Brain pericyte (primary cell): ENCODE data around the gene SORCS2.

Experiments used
- DNase-seq: peaks from one replicate; pipeline ENCODE4 v3.0.0-alpha.2; 2012; ENCODE audit warnings: low read depth, low spot score

Gene SORCS2

DNA sequence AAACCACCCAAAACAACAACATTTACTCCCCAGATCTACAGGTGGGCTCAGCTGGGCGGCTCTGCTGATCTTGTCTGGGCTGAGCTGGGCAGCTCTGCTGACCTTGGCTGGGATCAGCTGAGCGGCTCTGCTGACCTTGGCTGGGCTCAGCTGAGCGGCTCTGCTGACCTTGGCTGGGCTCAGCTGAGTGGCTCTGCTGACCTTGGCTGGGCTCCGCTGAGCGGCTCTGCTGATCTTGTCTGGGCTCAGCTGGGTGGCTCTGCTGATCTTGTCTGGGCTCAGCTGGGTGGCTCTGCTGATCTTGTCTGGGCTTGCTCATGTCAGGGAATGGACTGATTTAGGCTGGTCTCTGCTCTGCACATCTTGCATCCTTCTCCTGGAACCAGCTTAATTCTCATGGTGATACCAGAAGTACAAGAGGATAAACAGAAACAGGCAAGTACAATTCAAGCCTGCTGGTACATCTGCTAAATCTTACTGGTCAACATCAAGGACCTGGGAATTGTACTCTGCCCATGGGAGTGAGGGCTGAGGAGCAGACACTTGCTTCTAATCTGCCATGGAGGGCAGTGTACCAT lies 490.9 kb downstream of the SORCS2 start:
- no peak for DNase-seq

DNA sequence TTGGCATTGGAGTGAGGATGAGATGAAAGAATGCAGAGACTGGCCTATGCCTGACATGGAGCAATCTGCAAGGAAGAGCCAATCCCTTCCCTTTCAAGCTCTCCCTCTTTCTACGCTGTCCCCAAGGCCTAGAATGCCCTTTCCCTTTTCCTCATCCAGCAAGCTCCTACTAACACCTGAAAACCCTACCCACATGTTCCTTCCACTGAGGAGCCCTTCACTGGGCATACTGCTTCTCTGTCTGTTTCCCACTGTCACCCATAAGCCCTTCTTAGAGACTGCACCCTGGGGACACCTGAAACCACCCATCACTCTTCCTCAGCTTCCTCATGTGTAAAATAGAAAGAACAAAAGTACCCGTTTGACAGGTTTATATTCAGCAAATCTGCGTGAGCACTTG lies 492.0 kb downstream of the SORCS2 start:
- no peak for DNase-seq

DNA sequence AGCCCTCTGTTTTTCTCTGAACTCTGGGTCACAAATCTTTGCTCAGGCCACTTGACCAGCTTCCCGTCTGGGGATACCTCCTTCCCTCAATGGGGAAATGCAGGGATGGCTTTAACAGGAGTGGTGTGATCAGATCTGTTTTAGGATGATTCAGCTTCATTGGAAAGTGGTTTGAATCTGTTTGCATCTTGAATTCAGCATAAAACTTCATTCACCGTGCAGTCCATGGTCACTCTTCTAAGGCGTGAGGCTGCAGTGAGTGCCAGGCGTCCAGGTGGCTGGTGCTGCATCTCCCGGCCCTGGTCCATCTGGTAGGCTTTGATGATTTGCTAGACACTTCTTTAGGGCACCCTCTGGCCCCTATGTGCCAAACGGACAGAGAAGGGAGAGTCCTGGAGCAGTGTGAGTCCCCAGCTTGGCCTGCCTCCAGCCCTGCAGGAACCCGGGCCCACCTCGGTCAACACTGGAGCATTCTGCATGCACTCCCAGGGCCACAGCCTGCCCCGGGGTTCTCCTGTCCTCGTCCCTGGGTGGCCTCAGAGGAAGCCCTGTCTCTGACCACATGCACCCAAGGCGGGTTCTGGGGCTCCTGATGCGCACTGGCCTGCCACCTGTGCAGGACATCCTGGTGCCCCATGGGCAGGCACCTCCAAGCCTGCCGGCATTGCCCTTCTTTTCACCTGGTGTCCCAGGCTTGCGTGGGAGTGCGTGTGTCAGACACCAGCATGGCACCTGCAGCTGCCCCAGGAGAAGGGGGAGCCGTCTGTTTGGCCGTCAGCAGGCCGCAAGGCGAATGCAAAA lies 493.9 kb downstream of the SORCS2 start:
- DNase-seq: no peak

DNA sequence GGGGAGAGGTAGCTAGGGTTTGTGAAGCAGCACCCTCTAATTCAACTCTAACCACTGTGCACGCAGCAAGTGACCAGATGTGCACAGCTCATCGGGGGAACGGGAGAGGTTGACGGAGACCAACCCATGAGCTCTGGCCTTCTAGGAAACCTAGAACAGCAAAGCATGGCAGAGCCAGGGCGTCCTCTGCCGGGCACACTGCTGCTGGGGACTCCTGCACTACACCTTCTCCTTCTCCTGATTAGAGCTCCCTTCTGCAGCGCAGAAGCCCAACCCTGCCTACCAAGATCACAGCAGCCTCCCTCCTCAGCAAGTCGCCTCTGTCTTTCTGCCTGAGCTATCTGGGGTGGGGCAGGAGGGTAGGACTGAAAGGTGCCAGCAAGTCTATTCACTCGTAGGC lies 494.7 kb downstream of the SORCS2 start:
- no peak for DNase-seq

DNA sequence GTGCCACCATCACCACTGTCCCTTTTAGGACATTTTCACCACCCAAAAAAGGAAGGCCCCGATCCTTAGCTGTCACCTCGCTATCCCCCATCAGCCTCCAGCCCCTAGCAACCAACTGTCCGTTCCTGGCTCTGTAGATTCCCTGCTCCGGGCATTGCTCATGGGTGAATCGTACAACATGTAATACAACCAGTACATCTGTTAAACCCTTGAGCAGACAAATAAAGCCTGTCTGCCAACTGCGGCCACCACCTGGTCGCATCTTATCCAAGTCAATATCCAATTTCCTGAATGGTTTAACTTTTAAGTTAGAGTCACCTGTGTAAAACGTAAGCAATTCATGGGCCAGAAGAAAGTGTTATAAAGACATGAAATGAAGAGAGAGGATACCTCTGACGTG lies 495.5 kb downstream of the SORCS2 start:
- DNase-seq: no peak

DNA sequence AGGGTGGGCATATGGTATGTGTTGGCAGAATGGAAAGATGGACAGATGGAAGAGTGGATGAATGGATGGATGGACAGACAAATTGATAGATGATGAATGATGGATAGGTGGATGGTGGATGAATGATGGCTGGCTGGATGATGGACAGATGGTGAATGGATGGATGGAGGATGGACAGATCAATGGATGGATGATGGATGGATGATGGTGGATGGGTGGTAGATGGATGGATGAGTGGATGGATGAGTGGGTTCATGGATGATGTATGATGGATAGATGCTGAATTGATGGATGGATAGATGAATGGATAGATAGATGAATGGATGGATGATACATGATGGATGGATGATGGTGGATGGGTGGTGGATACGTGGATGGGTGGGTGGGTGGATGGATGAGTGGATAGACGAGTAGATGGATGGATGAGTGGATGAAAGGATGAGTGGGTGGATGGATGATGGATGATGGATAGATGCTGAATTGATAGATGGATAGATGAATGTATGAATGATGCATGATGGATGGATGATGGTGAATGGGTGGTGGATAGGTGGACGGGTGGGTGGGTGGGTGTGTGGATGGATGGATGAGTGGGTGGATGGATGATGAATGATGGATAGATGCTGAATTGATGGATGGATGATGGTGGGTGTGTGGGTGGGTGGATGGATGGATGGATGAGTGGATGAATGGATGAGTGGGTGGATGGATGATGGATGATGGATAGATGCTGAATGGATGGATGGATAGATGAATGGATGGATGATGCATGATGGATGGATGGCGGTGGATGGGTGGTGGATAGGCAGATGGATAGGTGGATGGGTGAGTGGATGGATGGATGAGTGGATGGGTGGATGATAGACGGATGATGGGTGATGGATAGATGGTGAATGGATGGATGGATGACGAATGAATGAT lies 497.7 kb downstream of the SORCS2 start:
- no peak for DNase-seq

DNA sequence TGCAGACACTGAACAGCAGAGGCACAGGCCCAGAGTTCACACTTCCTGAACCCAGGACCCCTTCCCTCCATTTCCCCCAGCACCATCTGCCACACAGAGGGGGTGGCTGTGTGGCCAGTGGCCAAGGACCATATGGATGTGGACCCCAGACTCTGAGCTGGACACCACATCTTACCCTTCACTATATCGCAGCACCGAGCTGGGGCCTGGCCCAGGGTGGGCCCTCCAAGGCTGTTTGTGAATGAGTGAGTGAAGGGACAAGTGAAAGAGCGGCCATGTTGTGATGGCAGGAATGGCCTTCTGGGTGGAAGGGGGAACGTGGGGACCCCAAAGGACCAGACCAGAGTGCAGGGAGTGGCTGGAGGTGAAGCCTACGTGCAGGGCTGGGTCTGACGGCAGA lies 498.7 kb downstream of the SORCS2 start:
- no peak for DNase-seq

DNA sequence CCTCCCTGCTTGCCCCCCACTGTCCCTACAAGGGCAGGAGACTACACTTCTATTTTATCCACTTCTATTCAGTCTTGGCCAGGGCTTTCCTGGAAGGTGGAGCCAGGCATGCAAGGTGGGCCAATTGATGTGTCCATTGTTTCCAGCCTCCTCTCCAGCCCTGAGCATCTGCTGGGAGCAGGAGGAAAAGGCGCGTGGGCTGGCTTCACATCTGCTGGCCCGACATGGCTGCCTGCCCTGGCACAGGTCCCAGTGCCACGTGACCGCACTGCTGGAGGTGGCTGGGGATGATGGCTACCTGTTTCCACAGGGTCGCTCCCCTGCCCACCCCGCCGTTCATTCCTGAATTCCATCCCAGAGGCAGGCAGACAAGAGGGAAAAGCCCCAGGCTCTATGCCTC lies 499.6 kb downstream of the SORCS2 start:
- DNase-seq: no peak

DNA sequence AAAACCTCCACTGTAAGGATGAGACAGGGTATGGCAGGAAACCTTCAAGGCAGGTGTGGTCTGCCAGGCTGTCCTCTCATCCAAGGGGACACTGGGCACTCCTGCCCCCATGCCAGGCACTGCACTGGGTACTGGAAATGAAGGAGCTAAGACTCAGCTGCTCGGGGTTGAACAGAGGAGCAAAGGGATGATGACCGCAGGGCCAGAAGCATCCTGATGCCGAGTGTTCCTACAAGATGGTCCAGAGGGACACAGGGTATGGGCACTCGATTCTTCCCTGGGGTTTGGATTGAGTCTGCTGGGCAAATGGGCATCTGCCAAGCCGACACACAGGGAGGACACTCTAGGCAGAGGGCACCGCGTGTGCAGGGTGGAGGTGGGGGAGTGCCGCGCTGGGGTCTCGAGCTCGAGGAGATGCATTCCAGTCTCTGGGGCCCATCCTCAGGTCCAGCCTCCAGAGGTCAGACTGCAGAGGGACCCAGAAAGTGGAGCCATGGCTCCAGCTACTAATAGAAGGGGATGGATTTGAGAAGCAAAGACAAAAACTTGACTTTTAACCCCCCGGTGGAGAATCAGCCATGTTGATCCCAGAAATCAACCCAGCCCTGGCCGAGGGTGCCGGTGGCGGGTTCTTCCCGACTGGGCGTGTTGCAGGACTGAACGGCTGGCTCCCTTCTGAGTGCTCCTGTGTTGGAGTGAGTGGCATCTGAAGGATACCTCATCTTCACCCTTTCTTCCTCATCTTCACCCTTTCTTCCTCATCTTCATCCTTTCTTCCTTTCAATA lies 500.3 kb downstream of the SORCS2 start:
- no peak for DNase-seq

DNA sequence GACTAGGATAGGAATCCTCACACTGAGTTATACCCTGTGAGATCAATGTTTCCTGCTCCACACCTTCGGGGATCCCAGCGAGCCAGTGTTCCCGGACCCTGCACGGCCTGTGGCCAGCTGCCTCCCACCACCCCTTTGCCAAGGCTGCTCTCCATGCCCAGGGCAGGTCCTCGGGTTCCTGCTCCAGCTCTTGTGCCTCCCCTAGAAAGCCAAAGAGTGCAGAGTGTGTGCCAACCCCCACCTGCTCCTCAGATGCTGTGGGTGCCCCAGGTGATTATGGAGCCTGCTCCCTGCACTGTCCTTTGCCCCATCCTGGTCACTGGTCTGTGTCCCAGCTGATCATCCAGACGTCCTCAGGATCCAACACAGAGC lies 500.9 kb downstream of the SORCS2 start:
- DNase-seq: no peak

DNA sequence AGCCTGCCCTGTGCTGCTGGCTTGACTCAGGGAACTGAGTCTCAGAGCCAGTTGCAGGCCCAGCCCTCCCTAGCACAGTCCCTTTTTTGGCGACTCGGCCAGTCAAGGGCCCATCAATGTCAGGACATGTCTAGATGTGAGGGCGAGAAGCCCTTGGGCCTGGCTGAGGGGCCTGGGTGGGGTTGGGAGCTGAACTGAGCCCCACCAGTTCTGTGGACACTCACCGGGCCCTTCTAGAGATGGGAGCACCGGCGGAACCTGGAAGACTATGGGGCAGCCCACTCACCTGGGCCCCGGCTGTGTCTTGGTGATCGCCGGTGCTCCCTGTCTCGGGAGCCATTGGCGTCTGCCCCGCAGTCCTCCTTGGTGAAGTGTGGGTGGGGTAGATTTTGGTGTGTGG lies 501.4 kb downstream of the SORCS2 start:
- DNase-seq: no peak

DNA sequence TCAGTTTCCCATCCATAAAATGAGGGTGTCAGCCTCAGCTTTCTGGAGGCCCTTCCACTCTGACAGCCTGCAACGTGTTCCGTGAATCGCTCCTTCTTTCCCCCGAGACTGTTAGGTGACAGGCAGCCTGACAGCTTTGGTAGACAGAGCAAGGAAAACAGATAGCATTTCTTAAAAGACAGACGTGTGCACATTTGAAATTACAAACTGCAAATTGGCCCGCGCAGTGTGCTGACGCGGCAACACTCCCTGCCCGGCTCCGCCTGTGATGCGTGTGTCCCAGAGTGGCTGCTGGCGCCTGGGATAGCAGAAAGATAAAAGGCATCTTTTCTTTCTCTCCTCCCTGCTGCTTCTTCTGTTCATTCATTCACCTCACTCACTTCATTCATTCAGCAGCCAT lies 502.0 kb downstream of the SORCS2 start:
- no peak for DNase-seq

DNA sequence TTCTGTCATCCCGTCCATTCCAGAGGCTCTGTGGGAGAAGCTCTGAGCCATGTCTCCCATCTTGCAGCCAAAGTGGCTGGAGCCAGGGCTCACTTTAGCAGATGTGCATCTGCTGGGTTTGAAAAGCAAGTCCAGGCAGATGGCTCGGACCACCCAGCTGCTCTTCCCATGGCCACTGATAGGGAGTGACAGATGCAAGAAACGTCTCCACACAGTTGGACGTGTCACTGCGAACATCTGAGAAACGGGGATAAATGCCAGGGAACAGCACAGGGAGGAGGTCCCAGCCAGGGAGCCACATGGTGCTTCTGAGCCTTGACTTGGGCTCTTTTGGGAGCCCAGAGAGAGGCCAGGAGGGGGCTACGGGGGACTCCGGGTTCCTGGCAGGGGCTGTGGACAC lies 505.0 kb downstream of the SORCS2 start:
- DNase-seq: no peak

DNA sequence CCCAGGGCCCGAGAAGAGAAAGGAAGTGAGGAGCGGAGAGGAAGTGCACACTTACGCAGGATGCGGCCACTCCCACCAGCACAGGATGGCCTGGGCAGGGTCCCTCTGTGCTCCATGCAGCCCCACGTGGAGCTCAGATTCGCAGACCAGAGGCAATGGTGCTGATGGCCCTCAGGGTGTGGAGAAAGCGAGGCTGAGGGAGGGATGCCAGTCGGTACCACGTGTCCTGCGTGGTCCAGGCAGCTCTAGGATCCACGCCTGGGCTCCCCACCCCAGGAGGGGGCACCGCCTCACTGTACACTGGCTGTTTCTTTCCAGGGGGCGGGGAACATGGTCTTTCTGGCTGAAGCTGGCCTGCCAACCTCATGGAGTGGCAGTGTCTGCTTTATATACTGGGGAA lies 505.5 kb downstream of the SORCS2 start:
- DNase-seq: no peak

DNA sequence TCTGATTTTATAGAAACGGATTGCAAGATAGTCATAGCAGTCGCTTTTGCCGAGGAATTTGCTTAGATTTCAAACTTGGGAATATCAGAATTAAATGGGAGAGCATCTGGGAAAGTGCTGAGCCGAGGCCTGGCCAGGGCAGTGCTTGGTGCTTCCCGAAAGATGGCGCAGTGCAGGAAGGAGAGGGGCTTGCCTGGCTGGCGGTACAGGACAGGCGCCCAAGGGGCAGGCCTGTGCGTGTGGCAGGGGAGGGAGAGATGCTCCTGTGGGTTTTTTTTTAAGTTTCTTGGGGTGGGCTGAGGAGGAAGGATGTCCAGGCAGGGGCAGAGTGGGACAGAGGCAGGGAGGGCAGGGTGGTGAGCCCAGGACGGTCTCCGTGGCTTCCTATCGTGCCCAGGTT lies 506.2 kb downstream of the SORCS2 start:
- DNase-seq: no peak

DNA sequence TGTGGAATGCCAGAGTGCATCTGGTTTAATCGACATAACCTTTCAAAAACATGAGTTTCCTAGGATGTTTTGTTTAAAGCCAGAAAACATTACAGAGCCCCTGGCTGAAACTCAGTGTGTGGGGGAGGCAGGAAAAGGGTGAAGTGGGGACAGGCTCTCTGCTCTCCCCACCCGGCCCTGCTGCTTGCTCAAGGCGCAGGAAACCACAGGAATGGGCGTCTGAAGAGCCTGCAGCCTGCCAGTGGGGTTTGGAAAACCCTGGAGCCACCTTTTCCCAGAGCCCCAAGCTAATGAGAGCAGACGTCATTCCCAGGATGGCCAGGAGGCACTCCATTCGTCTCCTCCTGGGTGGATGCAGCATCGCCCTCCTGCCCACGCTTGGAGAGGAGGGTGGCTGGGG lies 506.7 kb downstream of the SORCS2 start:
- no peak for DNase-seq

DNA sequence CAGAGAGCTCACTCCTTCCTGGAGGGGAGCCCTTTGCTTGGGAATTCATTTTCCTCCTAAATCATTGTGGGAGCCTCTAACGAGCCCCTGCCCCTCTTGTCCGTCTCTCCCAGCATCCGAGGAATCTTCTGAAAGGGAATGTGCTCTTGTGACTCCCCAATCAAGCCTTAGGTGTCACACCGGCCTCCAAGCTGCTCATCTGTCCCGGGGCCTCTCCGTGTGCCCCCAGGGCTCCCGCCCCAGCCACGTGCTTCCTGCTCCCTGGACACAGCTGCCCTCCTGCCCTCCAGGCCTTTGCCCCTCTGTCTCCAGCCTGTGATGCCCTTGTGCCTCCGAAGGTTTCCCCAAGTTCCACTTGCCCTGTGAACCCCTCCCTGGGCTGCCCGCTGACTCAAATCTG lies 507.5 kb downstream of the SORCS2 start:
- DNase-seq: no peak

DNA sequence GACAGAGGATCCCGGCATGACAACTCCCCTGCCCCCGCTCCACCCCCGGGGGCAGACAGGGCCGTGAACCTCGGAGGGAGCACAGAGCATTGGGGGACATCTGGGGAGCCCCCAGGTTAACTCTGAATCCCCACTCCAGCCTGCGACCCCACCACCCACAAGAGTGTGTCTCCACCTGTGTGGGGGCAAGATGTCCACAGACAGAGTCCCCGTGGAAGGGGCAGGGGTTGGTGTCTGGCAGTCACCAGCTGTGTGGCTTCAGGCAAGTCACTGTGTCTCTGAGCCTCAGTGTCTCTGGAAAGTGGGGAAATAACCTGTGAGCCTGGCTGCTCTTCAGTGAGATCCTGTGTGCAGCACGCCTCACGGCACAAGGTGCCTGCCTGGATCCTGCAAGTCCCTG lies 508.3 kb downstream of the SORCS2 start:
- no peak for DNase-seq

DNA sequence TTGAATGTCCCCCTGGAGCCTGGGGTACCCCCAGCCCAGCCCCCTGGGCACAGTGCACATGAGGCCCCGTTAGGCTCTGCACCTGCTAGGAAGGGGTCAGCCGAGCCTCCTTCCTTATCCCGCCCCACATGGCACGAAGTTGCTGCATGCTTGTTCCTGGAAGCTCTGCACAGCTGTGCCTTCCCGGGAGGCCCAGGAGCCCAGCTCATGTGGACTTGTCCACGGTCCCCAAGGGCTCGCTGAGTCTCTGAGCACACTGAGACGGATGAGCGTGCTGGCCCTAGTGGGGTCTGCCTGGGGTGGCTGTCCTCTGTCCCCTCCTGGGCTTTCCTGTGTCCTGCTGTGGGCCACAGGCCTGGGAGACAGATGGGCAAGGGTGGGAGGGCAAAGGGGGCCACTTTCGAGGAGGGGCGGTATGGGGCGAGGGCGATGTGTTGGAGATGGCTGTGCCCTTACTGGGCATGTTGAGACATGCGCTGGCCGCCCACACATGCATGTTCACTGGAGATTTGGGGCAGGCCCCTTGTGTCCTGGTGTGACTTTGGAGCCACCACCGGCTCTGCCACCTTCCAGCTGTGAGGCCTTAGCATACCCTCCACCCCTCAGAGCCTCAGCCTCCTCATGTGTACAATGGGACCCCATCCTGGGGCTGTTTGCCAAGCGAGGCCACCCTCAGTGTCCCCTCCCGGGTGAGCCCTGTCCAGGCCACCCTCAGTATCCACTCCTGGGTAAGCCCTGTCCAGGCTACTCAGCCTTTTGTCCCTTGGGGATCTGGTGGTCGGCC lies 509.7 kb downstream of the SORCS2 start:
- DNase-seq: no peak

DNA sequence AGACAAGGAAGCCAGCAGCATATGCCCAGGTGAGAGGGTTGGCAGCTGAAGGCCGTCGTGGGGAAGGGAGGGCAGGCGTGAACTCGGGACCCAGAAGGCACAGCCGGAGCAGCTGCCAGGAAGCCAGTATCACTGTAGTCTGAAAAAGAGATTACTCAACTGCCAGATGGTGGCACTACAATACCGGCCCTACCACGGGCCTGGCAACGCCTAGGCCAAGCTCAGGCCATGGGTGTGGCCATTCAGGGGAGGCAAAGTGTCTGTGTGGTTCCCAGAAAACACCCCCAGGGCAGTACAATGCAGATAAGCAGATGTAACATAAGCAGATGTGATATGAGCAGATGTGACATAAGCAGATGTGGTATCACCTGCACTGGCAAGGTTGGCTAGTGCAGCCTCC lies 511.4 kb downstream of the SORCS2 start:
- DNase-seq: no peak

DNA sequence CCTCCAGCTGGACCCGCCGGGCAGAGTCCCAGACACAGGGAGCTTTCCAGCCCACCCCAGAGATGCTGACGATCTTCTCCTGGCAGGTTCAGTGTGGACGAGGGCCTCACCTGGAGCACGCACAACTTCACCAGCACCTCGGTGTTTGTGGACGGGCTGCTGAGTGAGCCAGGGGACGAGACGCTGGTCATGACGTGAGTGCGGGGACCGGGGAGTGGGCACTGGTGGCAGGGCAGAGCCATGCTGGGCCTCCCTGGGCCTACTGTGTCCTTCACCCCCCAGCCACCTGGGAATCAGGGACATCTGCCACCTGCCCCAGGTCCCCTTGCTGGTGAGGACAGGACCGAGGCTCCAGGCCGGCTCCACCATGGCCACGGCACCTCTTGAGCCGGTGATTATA lies 511.8 kb downstream of the SORCS2 start:
- no peak for DNase-seq
